K562 (cell line): Measurements from ENCODE around the gene HSD11B1L. TPM values are rescaled to one million over a fixed set of nuclear protein-coding genes. Genes with fewer than 3 reads are reported as not detected.

Experiments
- EGR1 ChIP-seq: fragments of 450-650 bp; conservative IDR thresholded peaks from 2 replicates; pipeline ENCODE4 v1.6.1; 2017; ENCODE audit warnings: mild to moderate bottlenecking
- ILK ChIP-seq: fragments of 450-650 bp; IDR thresholded peaks from 2 replicates; pipeline ENCODE4 v1.6.1; 2016; ENCODE audit warnings: missing genetic modification characterization, low read depth, mild to moderate bottlenecking, missing compliant biosample characterization, moderate library complexity, borderline replicate concordance
- NCOA2 ChIP-seq, 2 experiments: fragments of 450-650 bp; IDR thresholded peaks; 2 replicates each; pipeline ENCODE4 v1.6.1; 2018; ENCODE audit warnings: mild to moderate bottlenecking in 2 of 2, moderate library complexity in 1 of 2; ENCODE audit not compliant: partially characterized antibody in 2 of 2
- RBM14 ChIP-seq: fragments of 200-400 bp; formaldehyde crosslinking; IDR thresholded peaks from 2 replicates; pipeline ENCODE4 v1.6.1; 2018; ENCODE audit warnings: low read depth, mild to moderate bottlenecking, low read length, moderate library complexity, borderline replicate concordance; ENCODE audit not compliant: insufficient read depth
- RCOR1 ChIP-seq, 2 experiments: IDR thresholded peaks; 2 replicates each; pipeline ENCODE4 v1.6.1; 2012; ENCODE audit warnings: low read depth in 2 of 2, low read length in 2 of 2, borderline replicate concordance in 1 of 2, improper control_type of control experiment in 1 of 2
- RREB1 ChIP-seq: fragments of 250-450 bp; sonication (Bioruptor Pico); IDR thresholded peaks from 2 replicates; pipeline ENCODE4 v1.4.0; 2020
- ZNF146 ChIP-seq: IDR thresholded peaks from one replicate; pipeline ENCODE4 v1.6.1; 2018; ENCODE audit warnings: missing compliant biosample characterization; ENCODE audit not compliant: unreplicated experiment
- ZNF253 ChIP-seq: fragments of 250-450 bp; sonication (Bioruptor Pico); conservative IDR thresholded peaks from 2 replicates; pipeline ENCODE4 v1.6.1; 2021; ENCODE audit warnings: mild to moderate bottlenecking
- ZNF41 ChIP-seq: fragments of 250-450 bp; sonication (Bioruptor Pico); conservative IDR thresholded peaks from 2 replicates; pipeline ENCODE4 v1.4.0; 2020; ENCODE audit warnings: mild to moderate bottlenecking
- polyA plus RNA-seq, 8 experiments: library from polyadenylated mRNA; depleted of rRNA in 4 of 8; stranded (reverse) in 5 of 8; unstranded in 3 of 8; fragments of >200 nt; fragmentation: Nextera tagmentation in 2 of 8; fragmentation: Illumina TruSeq in 1 of 8; extraction: Ambion mirVana in 2 of 8; extraction: Trizol in 1 of 8; gene quantifications; 2 replicates each; pipeline versions ENCODE4 v1.2.1 to v1.2.3, GENCODE V29; 2011 to 2014; ENCODE audit warnings: inconsistent platforms in 1 of 8, missing spikeins in 1 of 8
- total RNA-seq, 7 experiments: library from RNA; depleted of rRNA in 6 of 7; stranded (reverse); fragments of >200 nt in 6 of 7; fragmentation: Illumina TruSeq in 2 of 7; extraction: Trizol in 2 of 7; gene quantifications; 2 replicates each; pipeline versions ENCODE4 v1.2.1 to v1.2.3, GENCODE V29; 2011 to 2021; ENCODE audit warnings: low replicate concordance in 1 of 7
- TF ChIP-seq, protein P1 (sequence below): fragments of 250-450 bp; sonication (Bioruptor Pico); IDR thresholded peaks from 2 replicates; pipeline ENCODE4 v1.8.0; 2021; ENCODE audit warnings: moderate library complexity, mild to moderate bottlenecking, inconsistent platforms
- TF ChIP-seq, protein P2 (sequence below), 2 experiments: fragments of 250-450 bp in 1 of 2; fragments of 450-650 bp in 1 of 2; sonication (Bioruptor Pico) in 1 of 2; IDR thresholded peaks; 2 replicates each; pipeline versions ENCODE4 v1.6.1 to v1.8.0; 2016 to 2021; ENCODE audit warnings: mild to moderate bottlenecking in 2 of 2, moderate library complexity in 2 of 2, missing compliant biosample characterization in 1 of 2, missing genetic modification characterization in 1 of 2

HSD11B1L gene
- total and polyA plus RNA-seq, 9 of the 15 experiments (the other 6 are each of a cell fraction or from before 2014, with no cell fraction given) = 0.31 to 7.7 (median 2.3) TPM

GRCh38 chr19:5690125-5690954 lies 9.5 kb downstream of the HSD11B1L start, which contains the start of gene RPL36 (continued):
- TF ChIP-seq, protein P1, sequence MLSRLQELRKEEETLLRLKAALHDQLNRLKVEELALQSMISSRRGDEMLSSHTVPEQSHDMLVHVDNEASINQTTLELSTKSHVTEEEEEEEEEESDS (CRISPR knock-in tag) = no peak
- TF ChIP-seq NCOA2 (IDR thresholded peaks at IDR 0.05; ENCODE audit: partially characterized antibody in 2 of 2) (no peak), RREB1 (CRISPR knock-in tag) (peak; percentile 71; the same call in 1 of the 2 replicates), ZNF253 (CRISPR knock-in tag) (no peak), RBM14 (no peak), EGR1 (no peak), RCOR1 (IDR thresholded peaks at IDR 0.05; ENCODE audit: borderline replicate concordance in 1 of 2, low read depth in 2 of 2, low read length in 2 of 2) (no peak), ZNF41 (CRISPR knock-in tag) (no peak), ZNF146 (CRISPR knock-in tag) (no peak), ILK (tag) (no peak)
- TF ChIP-seq, protein P2, sequence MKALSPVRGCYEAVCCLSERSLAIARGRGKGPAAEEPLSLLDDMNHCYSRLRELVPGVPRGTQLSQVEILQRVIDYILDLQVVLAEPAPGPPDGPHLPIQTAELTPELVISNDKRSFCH (CRISPR knock-in tag; IDR thresholded peaks at IDR 0.05) = no peak
- TF ChIP-seq, protein P2 (tag; IDR thresholded peaks at IDR 0.05) = peak; percentile 63
